HepG2 (cell line): ENCODE data around the gene MPST. TPM values are rescaled to one million over a fixed set of nuclear protein-coding genes. Genes with fewer than 3 reads are reported as not detected.

ENCODE experiments used
- ATAC-seq: fragments of 200-7000 bp; cut with Tn5 transposase; 3 replicates; pipeline ENCODE4 v1.9.1; 2020; ENCODE audit warnings: mild to moderate bottlenecking, moderate library complexity
- BruUV-seq: library from RNA; stranded (reverse); fragments of 400-500 nt; replicated peaks from 2 replicates; lab custom pipeline; 2021; lab: Mats Ljungman, UMichigan
- CTCF ChIA-PET: fragments of 300-600 bp; formaldehyde crosslinking; extraction: SDS; loops from one replicate; lab custom pipeline; 2021; ENCODE audit warnings: low total read pairs, inconsistent platforms, low intra/inter-chr PET ratio; lab: Yijun Ruan, JAX
- POLR2A ChIA-PET: fragments of 350-600 bp; sonication (Branson Sonifier 250); formaldehyde crosslinking; loops from one replicate; lab custom pipeline; 2020; ENCODE audit warnings: antibody characterized with exemption, inconsistent platforms; lab: Yijun Ruan, JAX
- DNase-seq: peaks from one replicate; pipeline ENCODE4 v3.0.0-alpha.2; 2015; ENCODE audit warnings: low spot score
- FAIRE-seq: peaks from 3 replicates; lab custom pipeline; 2011; peaks lifted over from hg19 to GRCh38; lab: Jason Lieb, UNC
- H2AFZ ChIP-seq: one replicate; pipeline ENCODE4 v1.6.1; 2011; ENCODE audit warnings: low read length, inconsistent platforms
- H3K27ac ChIP-seq: fragments of 300-600 bp; 3 replicates; pipeline ENCODE4 v1.8.0; 2011; ENCODE audit warnings: mixed run types, mild to moderate bottlenecking, mixed read lengths, low read length, inconsistent platforms; ENCODE audit not compliant: insufficient read depth; ENCODE audit errors: extremely low read length
- H3K27me3 ChIP-seq, 2 experiments: fragments of 200-600 bp in 1 of 2; 2 replicates in 1 of 2; 3 replicates in 1 of 2; pipeline versions ENCODE4 v1.6.0 to v1.8.0; 2011; ENCODE audit warnings: low read length in 2 of 2, mild to moderate bottlenecking in 2 of 2, moderate library complexity in 2 of 2, inconsistent platforms in 1 of 2; ENCODE audit not compliant: insufficient read depth in 2 of 2, control insufficient read depth in 1 of 2
- H3K36me3 ChIP-seq, 2 experiments: fragments of 200-600 bp in 1 of 2; replicated peaks in 1 of 2; 2 replicates in 1 of 2; 3 replicates in 1 of 2; pipeline versions ENCODE4 v1.5.1 to v1.8.0; 2011; ENCODE audit warnings: low read length in 2 of 2, inconsistent platforms in 1 of 2; ENCODE audit not compliant: insufficient read depth in 2 of 2, control insufficient read depth in 1 of 2
- H3K4me1 ChIP-seq: 2 replicates; pipeline ENCODE4 v1.5.1; 2012; ENCODE audit warnings: low read length, inconsistent platforms; ENCODE audit not compliant: insufficient read depth
- H3K4me2 ChIP-seq: 2 replicates; pipeline ENCODE4 v1.6.0; 2011; ENCODE audit warnings: low read depth, low read length, inconsistent platforms
- H3K4me3 ChIP-seq, 3 experiments: fragments of 200-600 bp in 1 of 3; sonication (generic), shearing (Covaris generic) in 1 of 3; replicated peaks in 1 of 3; 2 replicates each; pipeline ENCODE4 v1.5.1; 2011 to 2016; ENCODE audit warnings: low read length in 3 of 3, inconsistent platforms in 2 of 3, low read depth in 2 of 3, mild to moderate bottlenecking in 2 of 3, control low read depth in 1 of 3, mixed read lengths in 1 of 3; ENCODE audit not compliant: insufficient read depth in 1 of 3
- H3K79me2 ChIP-seq: one replicate; pipeline ENCODE4 v1.6.1; 2011; ENCODE audit warnings: low read length, inconsistent platforms; ENCODE audit not compliant: insufficient read depth
- H3K9ac ChIP-seq: 2 replicates; pipeline ENCODE4 v1.6.0; 2011; ENCODE audit warnings: mild to moderate bottlenecking, low read depth, low read length, inconsistent platforms; ENCODE audit not compliant: insufficient read depth
- H3K9me3 ChIP-seq: 2 replicates; pipeline ENCODE4 v1.5.1; 2012; ENCODE audit warnings: mild to moderate bottlenecking, low read length
- H4K20me1 ChIP-seq: 2 replicates; pipeline ENCODE4 v1.6.0; 2011; ENCODE audit warnings: inconsistent platforms, mild to moderate bottlenecking, low read length, moderate library complexity; ENCODE audit not compliant: insufficient read depth
- FLYWCH1 ChIP-seq: sonication (generic); formaldehyde crosslinking; IDR thresholded peaks from 2 replicates; pipeline ENCODE4 v1.8.1; 2023; ENCODE audit warnings: mild to moderate bottlenecking, missing genetic modification reagents
- HNRNPL ChIP-seq: fragments of 200-400 bp; formaldehyde crosslinking; IDR thresholded peaks from 2 replicates; pipeline ENCODE4 v1.6.1; 2017; ENCODE audit warnings: mild to moderate bottlenecking, low read depth, low read length
- NR2F6 ChIP-seq, 2 experiments: IDR thresholded peaks; 2 replicates each; pipeline ENCODE4 v1.6.1; 2016; ENCODE audit warnings: antibody characterized with exemption in 1 of 2, mild to moderate bottlenecking in 1 of 2
- POLR2A ChIP-seq, 2 experiments: IDR thresholded peaks; 2 replicates each; pipeline ENCODE4 v1.6.1; 2011; ENCODE audit warnings: low read depth in 2 of 2, low read length in 2 of 2, mild to moderate bottlenecking in 1 of 2, moderate library complexity in 1 of 2; ENCODE audit not compliant: insufficient read depth in 1 of 2
- RBFOX2 ChIP-seq: fragments of 200-400 bp; formaldehyde crosslinking; IDR thresholded peaks from 2 replicates; pipeline ENCODE4 v1.6.1; 2017; ENCODE audit warnings: low read depth, mild to moderate bottlenecking, low read length
- SRY ChIP-seq: sonication (generic); formaldehyde crosslinking; IDR thresholded peaks from 2 replicates; pipeline ENCODE4 v1.8.0; 2022; ENCODE audit warnings: mild to moderate bottlenecking, missing genetic modification reagents
- ZBTB38 ChIP-seq: sonication (generic); formaldehyde crosslinking; IDR thresholded peaks from 2 replicates; pipeline ENCODE4 v1.5.1; 2020; ENCODE audit warnings: mild to moderate bottlenecking, missing genetic modification reagents
- ZMYM3 ChIP-seq: sonication (generic); formaldehyde crosslinking; IDR thresholded peaks from 2 replicates; pipeline ENCODE4 v1.5.1; 2020; ENCODE audit warnings: mild to moderate bottlenecking, missing genetic modification reagents
- ZNF138 ChIP-seq: sonication (generic); formaldehyde crosslinking; IDR thresholded peaks from 2 replicates; pipeline ENCODE4 v1.5.0; 2020; ENCODE audit warnings: mild to moderate bottlenecking, low read depth, missing genetic modification reagents
- ZNF501 ChIP-seq: sonication (generic); formaldehyde crosslinking; IDR thresholded peaks from 2 replicates; pipeline ENCODE4 v1.5.1; 2020; ENCODE audit warnings: mild to moderate bottlenecking, moderate library complexity, missing genetic modification reagents
- WGBS: methylation state at CpG from one replicate; pipeline ENCODE4 v1.1.6; 2017; ENCODE audit warnings: low lambda C conversion rate; 5-methylcytosine and 5-hydroxymethylcytosine counted together
- in situ Hi-C: cut with HindIII; loops from 2 replicates; pipeline ENCODE4 v1.10.0; 2017; ENCODE audit warnings: low pct_unique_long_range_greater_than_20kb; ENCODE audit not compliant: extremely low pct_ligation_motif_present
- intact Hi-C: fragments of 100-400 bp; cut with micrococcal nuclease; formaldehyde crosslinking; loops from one replicate; pipeline ENCODE4 v1.10.0; 2022; ENCODE audit not compliant: unreplicated experiment
- polyA plus RNA-seq, 8 experiments: library from polyadenylated mRNA; depleted of rRNA in 3 of 8; stranded (reverse) in 7 of 8; unstranded in 1 of 8; fragments of >200 nt; fragmentation: Illumina TruSeq in 4 of 8; extraction: Trizol in 4 of 8; gene quantifications; 2 replicates each; pipeline versions ENCODE4 v1.2.1 to v1.2.3, GENCODE V29; 2011 to 2016; ENCODE audit warnings: low read depth in 4 of 8, missing spikeins in 1 of 8, mixed read lengths in 1 of 8; ENCODE audit not compliant: insufficient read depth in 1 of 8
- total RNA-seq, 5 experiments: library from RNA; depleted of rRNA; stranded (reverse); fragments of >200 nt; fragmentation: Illumina TruSeq; extraction: Trizol; gene quantifications; 2 replicates each; pipeline ENCODE4 v1.2.3, GENCODE V29; 2016; ENCODE audit warnings: low read depth in 1 of 5
- TF ChIP-seq, protein P1 (sequence below): sonication (generic); formaldehyde crosslinking; IDR thresholded peaks from 2 replicates; pipeline ENCODE4 v1.4.0; 2020; ENCODE audit warnings: missing genetic modification reagents

Gene MPST
- total and polyA plus RNA-seq, 2 of the 13 experiments (the other 11 are each of a cell fraction or from before 2014, with no cell fraction given): 133 to 141 TPM

GRCh38 chr22:37016134-37016910, 3.2 kb upstream of the MPST start (continued):
- TF ChIP-seq ZNF138 (CRISPR knock-in tag): no peak
- TF ChIP-seq RBFOX2: 0 out of 2 replicates have a peak, but pooled peaks have one; percentile 36
- 0 out of 2 replicates have a peak, but pooled peaks have one; percentile 41 for TF ChIP-seq ZMYM3 (CRISPR knock-in tag)
- TF ChIP-seq, protein P1, sequence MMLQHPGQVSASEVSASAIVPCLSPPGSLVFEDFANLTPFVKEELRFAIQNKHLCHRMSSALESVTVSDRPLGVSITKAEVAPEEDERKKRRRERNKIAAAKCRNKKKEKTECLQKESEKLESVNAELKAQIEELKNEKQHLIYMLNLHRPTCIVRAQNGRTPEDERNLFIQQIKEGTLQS (CRISPR knock-in tag): no peak

DNA sequence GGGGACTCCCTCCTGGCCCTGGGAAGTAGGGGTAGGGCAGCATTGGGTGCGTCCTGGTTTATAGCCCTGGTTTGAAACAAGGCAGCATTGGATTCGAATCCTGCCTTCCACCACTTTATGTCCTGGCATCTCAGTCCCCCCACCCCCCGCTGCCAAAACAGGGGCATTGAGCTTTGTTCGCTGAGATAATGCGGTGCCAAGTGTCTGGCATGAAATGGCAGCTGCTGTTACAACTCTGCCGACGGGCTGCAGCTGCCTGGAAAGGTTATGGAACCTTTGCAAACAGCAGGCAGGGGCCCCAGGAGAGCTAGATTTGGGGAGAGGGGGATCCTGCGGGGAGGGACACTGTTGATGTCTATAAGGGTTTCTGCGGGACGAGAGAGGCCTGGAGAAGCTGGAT, 2.2 kb upstream of the MPST start:
- peaks cover 5 to 17% of the 10 kb centered on the region in 2 experiments for H3K36me3 ChIP-seq
- peak overlapping the region; percentile 95 for H3K9ac ChIP-seq
- CTCF ChIA-PET: no interaction called here
- peak overlapping the region; percentile 91 for H3K4me2 ChIP-seq
- FAIRE-seq: no peak
- peaks cover 66% of the 10 kb centered on the region for H3K4me1 ChIP-seq
- in situ Hi-C loops: no loop called here
- H3K27ac ChIP-seq: no peak overlapping the region
- no TSS peak for BruUV-seq
- peak overlapping the region; percentile 86 to 94 (median 92) for H3K4me3 ChIP-seq
- peaks cover 29% of the 10 kb centered on the region for H4K20me1 ChIP-seq
- H3K9me3 ChIP-seq: no peaks in the 10 kb centered on the region
- POLR2A ChIA-PET: interaction anchor here (3.7 to 11.6 kb wide), 3 partner anchors 14 to 33 kb away, joined by 18 to 383 read pairs (median 141); partner anchors contain the start of gene KCTD17
- TF ChIP-seq POLR2A (IDR thresholded peaks at IDR 0.05; ENCODE audit: insufficient read depth in 1 of 2, low read depth in 2 of 2, low read length in 2 of 2) (0 out of 4 replicates have a peak, but pooled peaks of 1 of the 2 experiments have one; percentile 9), ZNF501 (CRISPR knock-in tag) (no peak), NR2F6 (IDR thresholded peaks at IDR 0.05) (no peak), NR2F6 (CRISPR knock-in tag; IDR thresholded peaks at IDR 0.05) (no peak), FLYWCH1 (CRISPR knock-in tag) (peak; percentile 66; the same call in 1 of the 2 replicates), SRY (0 out of 2 replicates have a peak, but pooled peaks have one; percentile 18), ZBTB38 (0 out of 2 replicates have a peak, but pooled peaks have one; percentile 6), HNRNPL (0 out of 2 replicates have a peak, but pooled peaks have one; percentile 54)
- TF ChIP-seq, all 625 proteins: peak for 5
- Histone ChIP-seq H3K27me3 (no peaks in the 10 kb centered on the region; a peak in 1 of 5 replicates), H2AFZ (no peak overlapping the region), H3K79me2 (peaks cover 53% of the 10 kb centered on the region)
- 81% methylated on average over 9 of the region's 10 CpGs for WGBS
- DNase-seq (no peak), ATAC-seq (no peak)
- intact Hi-C loops: no loop called here
